Stimulated activated CD4-positive, alpha-beta T cell treated with anti-CD3 and anti-CD28 coated beads, Interleukin-12 subunit alpha, Interleukin-12 subunit beta, amount 100 ng/mL, for 48 hours (primary cell): Measurements from ENCODE around the gene KYAT1.
A peak's percentile ranks its signal among the peaks of the same experiment; 100 is the strongest.

Experiments used
- DNase-seq, 3 donors: peaks; one replicate each; pipeline ENCODE4 v3.0.0-alpha.2; 2020; ENCODE audit warnings: low read depth in 2 of 3, low spot score in 1 of 3

The KYAT1 gene

DNA sequence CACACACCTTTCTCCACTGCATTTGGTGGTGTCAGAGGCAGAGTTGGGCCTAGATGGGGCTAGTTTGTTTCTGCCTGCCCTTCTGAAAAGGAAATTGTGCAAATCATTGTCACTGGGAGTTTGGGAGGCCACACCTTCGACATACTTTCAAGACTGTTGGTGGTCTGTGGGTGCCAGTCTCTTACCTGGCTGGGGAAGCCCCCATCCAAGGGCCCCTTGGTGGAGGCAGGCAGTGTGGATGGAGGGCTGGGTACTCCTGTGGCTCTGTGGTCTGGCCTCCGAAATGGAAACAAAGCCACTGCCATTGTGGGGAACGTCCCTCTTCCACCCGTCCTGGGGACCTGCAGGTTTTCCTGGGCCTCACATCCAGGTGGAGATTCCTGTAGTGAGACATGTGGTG is 28.1 kb upstream of the KYAT1 start:
- DNase-seq = no peak

DNA sequence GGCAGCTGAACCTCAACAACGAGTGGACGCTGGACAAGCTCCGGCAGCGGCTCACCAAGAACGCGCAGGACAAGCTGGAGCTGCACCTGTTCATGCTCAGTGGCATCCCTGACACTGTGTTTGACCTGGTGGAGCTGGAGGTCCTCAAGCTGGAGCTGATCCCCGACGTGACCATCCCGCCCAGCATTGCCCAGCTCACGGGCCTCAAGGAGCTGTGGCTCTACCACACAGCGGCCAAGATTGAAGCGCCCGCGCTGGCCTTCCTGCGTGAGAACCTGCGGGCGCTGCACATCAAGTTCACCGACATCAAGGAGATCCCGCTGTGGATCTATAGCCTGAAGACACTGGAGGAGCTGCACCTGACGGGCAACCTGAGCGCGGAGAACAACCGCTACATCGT is 26.6 kb upstream of the KYAT1 start:
- no peak for DNase-seq

DNA sequence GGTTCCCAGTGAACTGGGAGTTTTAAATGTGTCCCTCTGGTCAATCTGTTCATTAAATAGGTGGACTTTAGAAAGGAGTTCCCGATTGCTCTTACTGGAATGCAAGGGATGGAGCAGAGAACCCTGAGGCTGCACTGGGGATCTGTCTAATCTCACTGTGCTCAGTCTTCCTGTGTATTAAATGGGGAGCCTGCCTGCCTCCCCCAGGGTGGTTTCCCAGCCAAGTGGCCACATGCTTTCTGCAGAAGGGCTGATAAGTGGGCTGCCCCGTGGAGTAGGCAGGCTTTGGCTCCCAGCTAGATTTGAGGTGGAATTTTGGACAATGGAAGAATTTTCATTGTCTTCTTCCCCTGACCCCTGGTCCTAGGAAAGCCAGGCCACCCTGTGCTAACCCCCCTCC is 25.0 kb upstream of the KYAT1 start:
- no peak for DNase-seq

DNA sequence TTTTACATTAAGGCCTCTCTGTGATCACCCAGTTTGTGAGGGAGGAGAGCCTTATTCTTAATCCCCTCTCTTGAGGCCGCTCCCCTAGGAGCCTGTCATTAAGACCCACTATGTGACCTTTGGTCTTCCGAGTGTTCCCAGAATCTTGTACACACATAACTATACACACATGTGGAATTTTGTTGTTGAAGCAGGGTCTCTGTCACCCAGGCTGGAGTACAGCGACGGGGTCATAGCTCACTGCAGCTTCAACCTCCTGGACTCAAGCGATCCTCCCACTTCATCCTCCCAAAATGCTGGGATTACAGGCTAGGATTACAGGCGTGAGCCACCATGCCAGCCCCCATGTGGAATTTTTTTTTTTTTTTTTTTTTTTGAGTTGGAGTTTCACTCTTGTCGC is 24.2 kb upstream of the KYAT1 start:
- DNase-seq = no peak

DNA sequence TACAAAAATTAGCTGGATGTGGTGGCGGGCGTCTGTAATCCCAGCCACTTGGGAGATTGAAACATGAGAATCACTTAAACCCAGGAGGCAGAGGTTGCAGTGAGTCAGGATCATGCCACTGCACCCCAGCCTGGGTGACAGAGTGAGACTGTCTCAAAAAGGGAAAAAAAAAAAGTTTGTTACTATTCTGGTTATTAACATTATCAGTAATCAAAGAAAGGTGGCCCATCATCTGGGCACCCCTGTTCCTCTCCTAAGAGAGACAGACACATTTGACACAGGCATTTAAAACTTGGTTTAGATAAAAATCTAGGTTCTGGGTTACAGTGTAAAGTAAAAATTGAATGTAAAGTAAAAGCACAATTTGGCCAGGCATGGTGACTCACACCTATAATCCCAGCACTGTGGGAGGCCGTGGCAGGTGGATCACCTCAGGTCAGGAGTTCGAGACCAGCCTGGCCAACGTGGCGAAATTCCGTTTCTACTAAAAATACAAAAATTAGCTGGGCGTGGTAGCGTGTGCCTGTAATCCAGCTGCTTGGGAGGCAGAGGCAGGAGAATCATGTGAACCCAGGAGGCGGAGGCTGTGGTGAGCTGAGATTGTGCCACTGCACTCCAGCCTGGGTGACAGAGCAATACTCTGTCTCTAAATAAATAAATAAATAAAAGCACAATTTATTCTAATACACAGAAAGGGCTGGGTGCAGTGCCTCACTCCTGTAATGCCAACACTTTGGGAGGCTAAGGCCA is 22.3 kb upstream of the KYAT1 start:
- DNase-seq = no peak

DNA sequence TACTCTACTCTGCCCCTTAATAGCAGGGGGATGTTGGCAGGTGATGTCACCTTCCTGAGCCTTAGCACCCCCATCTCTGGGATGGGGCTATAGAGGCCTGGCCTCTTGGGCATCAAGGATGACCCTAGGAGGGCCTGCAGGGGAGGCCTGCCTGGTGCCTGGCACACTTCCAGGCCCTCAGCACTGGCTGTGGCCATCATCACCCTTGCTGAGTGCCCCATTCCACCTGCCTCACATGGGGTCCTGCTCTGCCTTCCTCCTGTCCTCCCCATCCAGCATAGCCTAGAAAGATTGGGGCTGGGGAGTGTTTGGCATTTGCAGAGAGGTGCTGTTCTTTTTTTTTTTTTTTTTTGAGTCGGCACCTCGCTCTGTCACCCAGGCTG is 21.3 kb upstream of the KYAT1 start:
- no peak for DNase-seq

DNA sequence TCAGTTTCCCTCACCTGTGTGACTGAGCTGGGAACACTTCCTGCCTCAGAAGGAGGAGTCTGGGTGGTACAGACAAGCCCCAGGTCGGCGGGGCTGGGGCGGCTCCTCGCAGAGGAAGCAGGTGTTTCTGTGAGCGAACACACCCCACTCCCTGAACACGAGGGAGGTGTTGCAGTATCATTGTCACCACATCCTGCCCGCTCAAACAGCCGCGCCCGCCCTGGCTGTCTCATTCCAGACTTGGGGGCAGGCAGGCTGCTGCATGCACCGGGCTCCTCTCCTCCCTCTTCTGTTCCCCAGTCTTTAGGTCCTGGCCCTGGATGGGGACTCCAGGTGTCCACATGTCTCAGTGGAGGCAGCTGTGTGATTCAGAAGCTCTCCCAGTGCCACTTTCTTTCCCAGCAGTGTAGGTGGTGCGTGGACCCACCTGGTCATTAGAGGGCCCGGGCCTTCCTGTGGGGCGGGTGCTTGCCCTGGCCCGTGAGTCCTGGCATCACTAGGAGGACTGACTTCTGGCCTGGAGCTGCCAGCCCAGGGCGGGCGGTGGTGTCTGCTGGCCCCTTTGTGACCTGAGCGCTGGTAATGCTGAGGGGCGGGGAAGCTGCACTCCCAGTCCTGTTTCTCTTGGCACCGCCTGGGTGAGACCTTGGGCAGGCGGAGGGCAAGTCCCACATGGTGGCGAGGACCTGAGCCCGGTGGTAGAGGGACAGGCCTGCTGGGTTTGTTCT is 20.8 kb upstream of the KYAT1 start:
- peak; percentile 75 for DNase-seq

DNA sequence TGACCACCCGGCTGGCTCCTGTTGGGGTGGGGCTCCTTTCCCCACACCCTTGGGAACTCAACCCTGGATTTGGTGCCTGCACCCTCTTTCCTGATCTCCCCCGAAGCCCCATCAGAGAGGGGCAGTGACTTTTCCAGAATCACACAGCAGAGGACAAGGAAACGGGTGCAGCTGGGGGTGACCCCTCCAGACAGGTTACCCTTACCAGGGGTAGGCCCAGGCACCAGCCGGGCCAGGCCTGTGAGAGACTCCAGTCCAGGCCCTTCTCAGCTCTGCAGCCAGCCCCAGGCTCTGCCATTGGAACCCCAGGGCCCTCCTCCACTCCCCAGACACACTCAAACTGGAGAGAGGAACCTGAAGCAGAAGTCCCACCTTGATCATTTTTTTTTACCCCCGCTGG is 20.1 kb upstream of the KYAT1 start:
- DNase-seq = no peak

DNA sequence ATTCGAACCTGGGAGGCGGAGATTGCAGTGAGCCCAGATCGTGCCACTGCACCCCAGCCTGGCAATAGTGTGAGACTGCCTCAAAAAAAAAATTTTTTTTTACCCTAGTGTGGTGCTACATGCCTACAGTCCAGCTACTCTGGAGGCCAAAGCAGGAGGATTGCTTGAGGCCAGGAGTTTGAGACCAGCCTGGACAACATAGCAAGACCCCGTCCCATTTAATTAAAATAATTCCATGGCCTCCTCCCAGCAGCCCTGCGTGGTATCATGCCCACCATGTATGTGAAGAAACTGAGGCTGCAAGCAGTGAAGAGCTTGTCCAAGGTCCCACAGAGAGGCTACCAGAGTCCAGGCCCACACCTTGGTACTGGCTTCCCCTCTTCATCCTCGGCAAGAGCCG is 19.6 kb upstream of the KYAT1 start:
- no peak for DNase-seq

DNA sequence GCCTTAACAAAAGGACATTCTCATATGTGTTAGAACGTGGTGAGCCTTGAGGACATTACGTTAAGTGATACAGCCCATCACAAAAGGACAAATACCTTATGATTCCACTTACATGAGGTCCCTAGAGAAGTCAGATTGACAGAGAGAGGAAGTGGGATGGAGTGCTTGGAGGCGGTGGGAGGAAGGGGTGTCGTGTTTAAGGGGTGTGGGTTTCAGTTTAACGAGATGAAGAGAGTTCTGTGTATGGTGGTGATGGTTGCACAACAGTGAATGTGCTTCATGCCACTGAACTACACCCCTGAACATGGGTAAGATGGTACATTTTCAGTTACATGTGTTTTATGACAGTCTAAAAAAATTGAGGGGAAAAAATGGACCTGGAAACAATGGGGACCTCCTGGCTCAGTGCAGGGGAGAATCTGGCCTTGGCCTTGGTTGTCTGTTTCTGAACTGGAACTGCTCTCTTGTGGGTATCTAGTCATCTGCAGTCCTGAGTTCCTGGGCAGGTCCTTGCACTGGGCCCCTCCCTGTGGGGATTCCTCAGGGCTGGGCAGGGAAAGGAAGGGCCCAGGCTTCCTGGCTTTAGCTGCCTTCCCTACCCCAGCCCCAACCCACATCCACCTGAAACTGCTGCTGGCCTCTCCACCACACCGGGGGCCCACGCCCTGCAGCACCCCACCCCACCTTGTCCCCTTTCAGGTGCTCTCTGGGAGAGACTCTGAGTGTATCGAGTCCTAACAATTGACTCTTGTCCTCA is 18.0 kb upstream of the KYAT1 start:
- peak in 1 of 3 donors; percentile 28 for DNase-seq

DNA sequence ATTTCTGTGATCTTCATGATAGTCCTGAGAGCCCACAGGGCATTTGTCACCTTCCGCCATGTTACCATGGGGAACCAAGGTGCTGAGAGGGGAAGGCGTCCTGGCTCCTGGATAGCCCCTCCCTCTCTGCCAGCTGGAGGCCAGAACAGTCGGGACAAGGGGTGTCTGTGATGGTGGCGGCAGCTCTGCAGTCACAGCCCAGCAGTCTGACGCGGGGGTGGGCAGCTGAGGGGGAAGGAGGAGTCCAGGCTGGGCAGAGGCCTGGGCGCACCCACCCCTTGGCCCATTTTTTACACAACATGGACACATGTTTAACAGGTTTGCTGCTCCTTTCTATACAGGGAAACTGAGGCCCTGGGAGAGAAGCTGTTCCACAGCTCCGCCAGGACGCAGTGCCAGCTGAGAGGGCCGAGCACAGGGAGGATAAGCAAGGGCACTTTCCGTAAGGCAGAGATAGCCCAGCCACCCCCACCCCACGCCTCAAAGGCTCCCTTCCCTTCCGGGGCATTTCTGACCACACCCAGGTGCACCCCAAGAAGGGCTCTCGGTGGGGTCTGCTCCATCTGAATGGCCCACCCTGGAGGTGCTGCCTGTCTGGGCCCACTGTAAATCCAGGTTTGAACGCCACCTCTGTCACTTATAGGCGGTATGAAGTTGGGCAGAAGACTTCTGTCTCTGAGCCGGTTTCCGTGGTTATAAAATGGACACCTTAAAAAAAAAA is 17.3 kb upstream of the KYAT1 start:
- no peak for DNase-seq

DNA sequence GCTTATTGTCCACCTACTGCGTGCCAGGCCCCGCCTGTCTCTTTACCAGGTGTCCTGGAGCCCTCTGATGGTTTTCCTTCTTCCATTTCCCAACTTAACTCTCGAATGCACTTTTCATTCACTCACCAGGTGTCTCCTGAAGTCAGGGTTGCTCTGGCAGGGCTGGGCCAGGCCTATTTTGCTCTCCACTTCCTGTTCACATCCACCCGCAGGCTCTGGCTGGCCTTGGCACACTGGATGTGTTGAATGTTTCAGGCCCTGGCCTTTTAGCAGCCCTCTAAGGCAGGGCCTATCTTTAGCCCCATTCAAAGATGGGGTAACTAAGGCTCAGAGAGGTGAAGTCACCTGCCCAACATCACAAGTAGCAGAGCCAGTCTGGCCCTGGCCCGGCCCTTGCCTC is 16.6 kb upstream of the KYAT1 start:
- no peak for DNase-seq

DNA sequence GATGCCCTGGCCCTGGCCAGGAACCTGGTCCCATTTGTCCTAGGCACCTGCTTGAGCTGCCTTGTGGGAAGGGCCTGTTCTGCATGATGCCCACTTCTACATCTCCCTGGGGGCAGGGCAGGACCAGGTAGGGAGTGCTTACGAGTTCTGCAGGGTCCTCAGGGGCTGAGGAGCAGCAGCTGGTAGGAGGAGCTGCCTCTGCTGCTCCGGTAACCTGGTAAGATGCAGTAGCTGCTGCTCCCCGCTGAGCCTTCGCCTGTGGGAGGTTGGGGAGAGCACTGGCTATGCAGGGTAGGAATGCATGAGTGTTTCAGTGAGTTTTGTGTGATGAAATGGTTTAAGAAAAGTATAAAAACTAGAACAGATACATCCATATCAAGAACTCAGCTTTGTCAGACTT is 13.8 kb upstream of the KYAT1 start:
- DNase-seq = no peak

DNA sequence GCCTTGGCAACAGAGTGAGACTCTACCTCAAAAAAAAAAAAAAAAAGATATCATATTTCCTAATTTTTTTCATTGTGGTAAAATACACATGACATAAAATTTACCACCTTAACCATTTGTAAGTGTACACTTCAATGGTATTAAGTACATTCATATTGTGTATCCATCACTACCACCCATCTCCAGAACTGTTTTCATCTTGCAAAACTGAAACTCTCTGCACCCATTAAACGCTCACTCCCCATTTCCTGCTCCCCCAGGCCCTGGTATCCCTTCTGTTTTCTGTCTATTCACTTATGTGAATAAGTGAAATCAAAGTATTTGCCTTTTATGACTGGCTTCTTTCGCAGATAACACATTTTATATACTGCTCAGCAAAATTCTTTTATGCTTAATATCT is 13.0 kb upstream of the KYAT1 start:
- no peak for DNase-seq

DNA sequence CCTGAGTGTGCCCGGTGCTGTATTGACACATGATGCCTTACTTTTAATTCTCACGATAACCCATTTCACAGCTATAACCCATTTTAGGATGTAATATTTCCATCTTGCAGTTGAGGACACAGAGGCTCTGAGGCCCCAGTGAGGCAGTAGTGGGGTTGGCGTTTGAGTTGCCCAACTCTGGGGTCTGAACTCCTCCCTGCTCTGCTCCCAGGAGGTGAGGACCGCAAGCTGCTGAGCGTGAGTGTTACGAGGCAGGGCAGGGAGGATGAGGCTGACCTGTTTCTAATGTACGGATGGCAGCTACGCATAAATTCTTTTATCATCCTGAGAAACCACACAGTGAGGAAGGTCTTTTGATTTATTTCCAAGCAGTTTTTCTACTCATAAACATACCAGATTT is 11.6 kb upstream of the KYAT1 start:
- DNase-seq = no peak

DNA sequence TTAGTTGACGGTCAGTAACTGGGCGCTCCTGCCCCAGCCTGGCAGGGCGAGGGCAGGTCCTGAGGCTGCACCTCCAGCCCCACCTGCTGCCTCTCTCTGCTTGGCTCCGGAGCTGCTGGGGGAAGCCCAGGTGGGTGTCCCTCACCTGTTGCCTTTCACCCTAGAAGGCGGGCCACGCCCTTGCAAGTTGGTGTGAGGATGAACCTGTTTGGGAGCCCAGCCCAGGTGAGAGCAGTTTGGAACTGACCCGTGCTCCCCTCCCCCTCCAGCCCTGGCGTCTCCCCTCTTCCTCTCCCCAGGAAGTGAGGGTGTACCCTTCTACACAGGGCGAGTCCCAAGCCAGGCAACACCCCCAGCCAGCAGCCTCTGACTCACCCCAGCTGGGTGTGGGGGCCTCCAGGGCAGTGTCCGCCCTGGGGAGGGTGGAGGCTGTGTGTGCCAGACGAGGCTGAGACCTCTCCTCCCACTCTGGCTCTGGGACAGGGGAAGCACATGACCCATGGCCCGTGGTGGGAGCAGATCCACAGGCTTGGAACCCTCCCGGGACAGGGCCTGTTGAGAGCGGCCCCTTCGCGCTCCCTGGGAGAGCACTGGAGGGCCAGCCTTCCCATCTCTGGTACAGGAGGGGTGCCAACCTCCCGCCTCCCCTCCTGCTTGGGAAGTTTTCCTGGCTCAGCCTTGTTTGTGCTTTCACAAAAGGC is 10.6 kb upstream of the KYAT1 start:
- DNase-seq = no peak

DNA sequence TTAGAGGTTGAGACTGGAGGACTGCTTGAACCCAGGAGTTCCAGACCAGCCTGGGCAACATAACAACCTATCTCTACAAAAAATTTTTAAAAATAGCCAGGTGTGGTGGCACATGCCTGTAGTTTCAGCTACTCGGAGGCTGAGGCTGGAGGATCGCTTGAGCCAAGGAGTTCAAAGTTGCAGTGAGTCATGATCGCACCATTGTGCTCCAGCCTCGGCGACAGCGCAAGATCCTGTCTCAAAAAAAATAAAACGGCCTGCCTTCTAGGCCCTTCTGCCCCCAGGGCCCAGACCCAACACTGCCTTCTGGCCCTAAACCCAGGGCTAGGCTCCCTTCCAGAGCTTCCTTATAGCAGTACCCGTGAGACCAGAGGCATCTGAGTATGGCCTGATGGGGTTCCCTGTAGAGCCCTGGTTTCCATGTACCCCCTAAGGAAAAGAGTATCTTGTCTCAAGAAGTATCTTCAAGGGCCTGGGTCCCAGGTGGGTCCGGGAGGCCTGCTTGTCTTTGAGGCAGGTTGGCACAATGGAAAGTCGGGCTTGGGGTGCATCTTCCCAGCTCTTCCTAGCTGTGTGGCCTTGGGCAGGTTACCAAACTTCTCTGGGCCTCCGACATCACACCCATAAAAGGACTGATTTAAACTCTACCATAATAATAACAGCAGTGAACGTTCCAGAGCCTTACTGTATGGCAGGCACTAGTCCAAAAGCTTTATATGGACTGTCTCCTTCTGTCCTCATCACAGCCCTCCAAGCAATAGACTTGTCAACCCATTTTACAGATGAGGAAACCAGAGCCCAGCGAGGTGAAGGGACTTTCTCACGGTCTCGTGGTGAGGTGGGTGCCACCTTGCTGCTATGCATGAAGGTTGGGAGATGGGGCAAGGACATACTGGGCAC is 9.8 kb upstream of the KYAT1 start:
- DNase-seq = no peak

DNA sequence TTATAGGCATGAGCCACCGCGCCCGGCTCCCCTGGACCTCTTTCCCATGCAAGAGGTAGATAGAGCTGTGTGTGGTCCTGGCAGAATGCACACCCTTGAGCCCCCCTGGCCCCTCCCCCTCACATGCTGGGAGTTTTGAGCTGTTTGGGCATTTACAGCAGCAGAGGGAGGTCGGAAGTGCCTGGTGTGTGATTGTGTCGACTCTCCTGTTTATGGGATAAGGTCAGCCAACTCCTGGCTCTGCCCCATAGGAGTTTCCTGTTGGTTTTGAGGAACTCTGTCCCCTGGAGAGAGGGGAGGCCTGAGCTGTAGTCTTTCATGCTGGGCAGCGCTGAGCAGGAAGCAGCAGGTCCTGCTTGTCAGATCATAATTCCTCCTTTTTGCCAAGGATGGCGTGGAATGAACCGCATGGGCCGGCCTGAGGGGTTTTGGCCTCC is 6.2 kb upstream of the KYAT1 start:
- DNase-seq = no peak

DNA sequence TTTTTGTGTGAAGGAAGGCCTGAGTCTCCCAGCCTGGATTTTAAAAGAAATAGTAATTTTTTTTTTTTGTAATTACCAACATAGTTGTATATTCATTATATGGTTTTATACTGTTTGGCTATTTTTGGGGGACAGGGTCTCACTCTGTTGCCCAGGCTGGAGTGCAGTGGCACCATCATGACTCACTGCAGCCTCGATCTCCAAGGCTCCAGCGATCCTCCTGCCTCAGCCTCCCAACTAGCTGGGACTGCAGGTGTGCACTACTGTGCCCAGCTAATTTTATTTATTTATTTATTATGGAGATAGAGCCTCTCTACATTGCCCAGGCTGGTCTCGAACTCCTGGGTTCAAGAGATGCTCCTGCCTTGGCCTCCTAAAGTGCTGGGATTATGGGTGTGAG is 5.3 kb upstream of the KYAT1 start:
- no peak for DNase-seq
